A549 (cell line): ENCODE measurements around the gene CLDND1.

Experiments used
- CBX8 ChIP-seq: fragments of 200-600 bp; sonication (generic); IDR thresholded peaks from 2 replicates; pipeline ENCODE4 v1.6.1; 2016
- EP300 ChIP-seq, 2 experiments: fragments of >200 bp; sonication (Bioruptor Twin); formaldehyde crosslinking; IDR thresholded peaks; 2 replicates in 1 of 2; 3 replicates in 1 of 2; pipeline ENCODE4 v1.6.1; 2016 to 2017
- MAFK ChIP-seq: fragments of 450-650 bp; IDR thresholded peaks from 2 replicates; pipeline ENCODE4 v1.6.1; 2014; ENCODE audit not compliant: partially characterized antibody
- POLR2A ChIP-seq: IDR thresholded peaks from 2 replicates; pipeline ENCODE4 v1.6.1; 2012; ENCODE audit warnings: mild to moderate bottlenecking, low read length
- RAD21 ChIP-seq, 2 experiments: fragments of >200 bp in 1 of 2; sonication (Bioruptor Twin) in 1 of 2; formaldehyde crosslinking in 1 of 2; IDR thresholded peaks in 1 of 2; conservative IDR thresholded peaks in 1 of 2; 2 replicates in 1 of 2; 3 replicates in 1 of 2; pipeline ENCODE4 v1.6.1; 2012 to 2018; ENCODE audit warnings: inconsistent platforms in 1 of 2
- TF ChIP-seq, protein P1 (sequence below): IDR thresholded peaks from 2 replicates; pipeline ENCODE4 v1.6.1; 2012
- TF ChIP-seq, protein P2 (sequence below): fragments of >200 bp; sonication (Bioruptor Twin); formaldehyde crosslinking; IDR thresholded peaks from 3 replicates; pipeline ENCODE4 v1.5.1; 2016
- TF ChIP-seq, protein P3 (sequence below): IDR thresholded peaks from 2 replicates; pipeline ENCODE4 v1.6.1; 2012; ENCODE audit warnings: low read depth, borderline replicate concordance

DNA sequence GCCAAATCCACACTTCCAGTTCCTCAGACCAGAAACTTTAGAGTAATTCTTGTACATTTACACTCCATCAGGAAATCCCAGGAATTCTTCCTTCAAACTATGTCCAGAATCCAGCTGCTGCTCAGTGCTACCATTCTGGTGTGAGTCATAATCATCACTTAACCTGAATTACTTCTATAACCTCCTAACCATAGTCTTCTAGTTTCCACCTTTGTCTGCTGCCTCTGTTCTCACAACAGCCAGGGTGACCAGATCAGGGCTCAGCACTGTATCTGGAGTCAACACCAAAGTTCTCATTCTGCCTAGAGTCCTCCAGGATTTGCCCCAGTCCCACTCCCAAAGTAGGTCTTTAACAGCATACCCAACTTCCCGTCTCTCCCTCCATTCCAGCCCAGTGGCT, 3.4 kb downstream of the CLDND1 start:
- TF ChIP-seq, protein P1, sequence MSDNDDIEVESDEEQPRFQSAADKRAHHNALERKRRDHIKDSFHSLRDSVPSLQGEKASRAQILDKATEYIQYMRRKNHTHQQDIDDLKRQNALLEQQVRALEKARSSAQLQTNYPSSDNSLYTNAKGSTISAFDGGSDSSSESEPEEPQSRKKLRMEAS, result no peak
- TF ChIP-seq RAD21 (conservative IDR thresholded peaks at IDR 0.05 in 1 of 2, IDR thresholded peaks at IDR 0.05 in 1 of 2), result no peak
- TF ChIP-seq, protein P2, sequence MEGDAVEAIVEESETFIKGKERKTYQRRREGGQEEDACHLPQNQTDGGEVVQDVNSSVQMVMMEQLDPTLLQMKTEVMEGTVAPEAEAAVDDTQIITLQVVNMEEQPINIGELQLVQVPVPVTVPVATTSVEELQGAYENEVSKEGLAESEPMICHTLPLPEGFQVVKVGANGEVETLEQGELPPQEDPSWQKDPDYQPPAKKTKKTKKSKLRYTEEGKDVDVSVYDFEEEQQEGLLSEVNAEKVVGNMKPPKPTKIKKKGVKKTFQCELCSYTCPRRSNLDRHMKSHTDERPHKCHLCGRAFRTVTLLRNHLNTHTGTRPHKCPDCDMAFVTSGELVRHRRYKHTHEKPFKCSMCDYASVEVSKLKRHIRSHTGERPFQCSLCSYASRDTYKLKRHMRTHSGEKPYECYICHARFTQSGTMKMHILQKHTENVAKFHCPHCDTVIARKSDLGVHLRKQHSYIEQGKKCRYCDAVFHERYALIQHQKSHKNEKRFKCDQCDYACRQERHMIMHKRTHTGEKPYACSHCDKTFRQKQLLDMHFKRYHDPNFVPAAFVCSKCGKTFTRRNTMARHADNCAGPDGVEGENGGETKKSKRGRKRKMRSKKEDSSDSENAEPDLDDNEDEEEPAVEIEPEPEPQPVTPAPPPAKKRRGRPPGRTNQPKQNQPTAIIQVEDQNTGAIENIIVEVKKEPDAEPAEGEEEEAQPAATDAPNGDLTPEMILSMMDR, result no peak
- TF ChIP-seq, protein P3, sequence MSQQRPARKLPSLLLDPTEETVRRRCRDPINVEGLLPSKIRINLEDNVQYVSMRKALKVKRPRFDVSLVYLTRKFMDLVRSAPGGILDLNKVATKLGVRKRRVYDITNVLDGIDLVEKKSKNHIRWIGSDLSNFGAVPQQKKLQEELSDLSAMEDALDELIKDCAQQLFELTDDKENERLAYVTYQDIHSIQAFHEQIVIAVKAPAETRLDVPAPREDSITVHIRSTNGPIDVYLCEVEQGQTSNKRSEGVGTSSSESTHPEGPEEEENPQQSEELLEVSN, result no peak
- no peak for TF ChIP-seq POLR2A
- no peak for TF ChIP-seq CBX8
- no peak for TF ChIP-seq MAFK
- no peak for TF ChIP-seq EP300 (IDR thresholded peaks at IDR 0.05)
